PC-9 (cell line): Measurements from ENCODE around the gene VPS29. TPM values are rescaled to one million over a fixed set of nuclear protein-coding genes. Genes with fewer than 3 reads are reported as not detected.
"Not testable (repeated sequence)": the region's sequence is repeated elsewhere in the genome, so short reads cannot be mapped to it uniquely, and the experiment has no call there.

Experiments used
- BruUV-seq: library from RNA; stranded (reverse); fragments of 400-500 nt; replicated peaks from 2 replicates; lab custom pipeline; 2021; lab: Mats Ljungman, UMichigan
- CTCF ChIA-PET: fragments of 300-600 bp; sonication (Branson Sonifier 250); formaldehyde crosslinking; loops from one replicate; lab custom pipeline; 2022; ENCODE audit warnings: antibody characterized with exemption; lab: Charles Lee
- POLR2A ChIA-PET: fragments of 300-600 bp; sonication (Branson Sonifier 250); formaldehyde crosslinking; loops from one replicate; lab custom pipeline; 2022; ENCODE audit warnings: antibody characterized with exemption; ENCODE audit not compliant: unreplicated experiment; lab: Charles Lee
- DNase-seq, 2 experiments: peaks; one replicate each; pipeline versions ENCODE4 v3.0.0 to v3.0.0-alpha.2; 2015 to 2022; ENCODE audit warnings: mixed read lengths in 1 of 2
- H2AFZ ChIP-seq: fragments of 200-600 bp; sonication (generic); 2 replicates; pipeline ENCODE4 v1.8.1; 2017; ENCODE audit warnings: antibody characterized with exemption
- H3F3A ChIP-seq: fragments of 200-600 bp; sonication (generic); 2 replicates; pipeline ENCODE4 v1.8.1; 2017; ENCODE audit warnings: antibody characterized with exemption, mild to moderate bottlenecking, low read depth; ENCODE audit not compliant: insufficient read depth
- H3K27ac ChIP-seq: fragments of 200-600 bp; sonication (generic); 2 replicates; pipeline ENCODE4 v1.6.1; 2016; ENCODE audit warnings: mixed run types
- H3K27me3 ChIP-seq: fragments of 200-600 bp; sonication (generic); 2 replicates; pipeline ENCODE4 v1.6.1; 2016; ENCODE audit warnings: low read depth, mixed run types; ENCODE audit not compliant: insufficient read depth
- H3K36me3 ChIP-seq: fragments of 200-600 bp; sonication (generic); 2 replicates; pipeline ENCODE4 v1.6.1; 2016; ENCODE audit warnings: low read depth, mixed run types
- H3K4me1 ChIP-seq: fragments of 200-600 bp; sonication (generic); replicated peaks from 2 replicates; pipeline ENCODE4 v1.6.1; 2016; ENCODE audit warnings: mixed run types; ENCODE audit not compliant: insufficient read depth
- H3K4me2 ChIP-seq: fragments of 200-600 bp; sonication (generic); 2 replicates; pipeline ENCODE4 v1.6.1; 2017; ENCODE audit warnings: mixed run types
- H3K4me3 ChIP-seq: fragments of 200-600 bp; sonication (generic); 2 replicates; pipeline ENCODE4 v1.6.1; 2016; ENCODE audit warnings: mixed run types
- H3K79me2 ChIP-seq: fragments of 200-600 bp; sonication (generic); 2 replicates; pipeline ENCODE4 v1.6.1; 2017; ENCODE audit warnings: low read depth, mixed run types
- H3K9me2 ChIP-seq: fragments of 200-600 bp; sonication (generic); 2 replicates; pipeline ENCODE4 v1.8.1; 2017; ENCODE audit warnings: mild to moderate bottlenecking; ENCODE audit not compliant: insufficient read depth
- H3K9me3 ChIP-seq: fragments of 200-600 bp; sonication (generic); 2 replicates; pipeline ENCODE4 v1.8.1; 2016; ENCODE audit warnings: low read depth; ENCODE audit not compliant: insufficient read depth
- H4K20me1 ChIP-seq: fragments of 200-600 bp; sonication (generic); 2 replicates; pipeline ENCODE4 v1.8.1; 2017; ENCODE audit not compliant: insufficient read depth
- CTCF ChIP-seq: fragments of 200-600 bp; sonication (generic); conservative IDR thresholded peaks from 2 replicates; pipeline ENCODE4 v1.6.1; 2017; ENCODE audit warnings: mixed run types, antibody characterized with exemption, mild to moderate bottlenecking, moderate library complexity
- EZH2 ChIP-seq: fragments of 200-600 bp; sonication (generic); IDR thresholded peaks from 2 replicates; pipeline ENCODE4 v1.8.0; 2017; ENCODE audit warnings: antibody characterized with exemption, low read depth
- intact Hi-C: fragments of 100-400 bp; cut with micrococcal nuclease; formaldehyde crosslinking; loops from one replicate; pipeline ENCODE4 v1.10.0; 2022; ENCODE audit not compliant: unreplicated experiment
- total RNA-seq: library from RNA; stranded (reverse); gene quantifications from 2 replicates; pipeline ENCODE4 v1.2.3, GENCODE V29; 2021

The VPS29 gene
- total RNA-seq, 1 experiment from 2014 or later: 114 TPM

DNA sequence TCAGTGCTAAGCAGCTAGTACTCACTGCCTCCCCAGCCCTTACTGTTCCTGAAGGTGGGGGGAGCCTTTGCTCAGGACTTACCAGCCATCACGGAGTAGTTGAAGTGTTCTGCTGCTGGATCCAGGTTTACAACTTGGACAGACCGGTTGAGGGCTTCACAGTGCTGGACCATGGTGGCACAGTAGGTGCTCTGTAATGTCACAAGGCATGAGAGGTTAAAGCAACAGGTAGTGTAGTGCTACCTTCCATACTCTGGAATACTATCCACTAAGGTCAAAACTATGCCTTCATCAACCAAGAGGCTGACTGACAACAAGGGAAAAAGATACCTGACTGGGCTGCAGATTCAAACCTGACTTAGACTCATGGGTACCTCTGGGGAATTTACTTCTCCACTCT lies 36.9 kb downstream of the VPS29 start:
- H2AFZ ChIP-seq: no peak overlapping the region
- ChIA-PET POLR2A (no interaction called here), CTCF (interaction anchor here (0.7 kb wide), 1 partner anchor 832 kb away, joined by 4 read pairs; no protein-coding TSS in a partner anchor)
- no peaks in the 10 kb centered on the region for H3K27me3 ChIP-seq
- no peaks in the 10 kb centered on the region for H3K9me2 ChIP-seq
- H3K4me1 ChIP-seq: peaks cover 18% of the 10 kb centered on the region
- H3K27ac ChIP-seq: no peak overlapping the region
- DNase-seq: no peak
- intact Hi-C loops: no loop called here
- no peaks in the 10 kb centered on the region for H4K20me1 ChIP-seq
- H3F3A ChIP-seq: peaks cover 6% of the 10 kb centered on the region; the same call in 1 of the 2 replicates
- H3K9me3 ChIP-seq: no peaks in the 10 kb centered on the region
- H3K4me2 ChIP-seq: no peak overlapping the region
- H3K4me3 ChIP-seq: no peak overlapping the region
- TF ChIP-seq CTCF (no peak), EZH2 (no peak)
- H3K79me2 ChIP-seq: peaks cover 28% of the 10 kb centered on the region
- BruUV-seq: no TSS peak
- 0 out of 2 replicates have a peak, but pooled peaks cover 9% of the 10 kb centered on the region for H3K36me3 ChIP-seq

DNA sequence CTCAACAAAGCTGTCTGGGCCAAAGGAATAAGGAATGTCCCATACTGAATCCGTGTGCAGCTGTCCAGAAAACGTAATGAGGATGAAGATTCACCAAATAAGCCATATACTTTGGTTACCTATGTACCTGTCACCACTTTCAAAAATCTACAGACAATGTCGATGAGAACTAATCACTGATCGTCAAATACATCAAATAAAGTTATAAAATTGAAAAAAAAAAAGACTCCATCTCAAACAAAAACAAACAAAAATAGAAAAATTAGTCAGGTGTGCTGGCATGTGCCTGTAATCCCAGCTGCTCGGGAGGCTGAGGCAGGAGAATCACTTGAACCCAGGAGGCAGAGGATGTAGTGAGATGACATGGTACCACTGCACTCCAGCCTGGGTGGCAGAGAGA lies 40.7 kb downstream of the VPS29 start:
- POLR2A ChIA-PET, H2AFZ ChIP-seq, H3K4me1 ChIP-seq, H3K27me3 ChIP-seq, H3K36me3 ChIP-seq, BruUV-seq, H3K9me3 ChIP-seq, CTCF ChIA-PET, H3K79me2 ChIP-seq, H4K20me1 ChIP-seq, H3K9me2 ChIP-seq, H3K27ac ChIP-seq, H3F3A ChIP-seq, DNase-seq, H3K4me2 ChIP-seq, intact Hi-C loops, H3K4me3 ChIP-seq: not testable (repeated sequence)

DNA sequence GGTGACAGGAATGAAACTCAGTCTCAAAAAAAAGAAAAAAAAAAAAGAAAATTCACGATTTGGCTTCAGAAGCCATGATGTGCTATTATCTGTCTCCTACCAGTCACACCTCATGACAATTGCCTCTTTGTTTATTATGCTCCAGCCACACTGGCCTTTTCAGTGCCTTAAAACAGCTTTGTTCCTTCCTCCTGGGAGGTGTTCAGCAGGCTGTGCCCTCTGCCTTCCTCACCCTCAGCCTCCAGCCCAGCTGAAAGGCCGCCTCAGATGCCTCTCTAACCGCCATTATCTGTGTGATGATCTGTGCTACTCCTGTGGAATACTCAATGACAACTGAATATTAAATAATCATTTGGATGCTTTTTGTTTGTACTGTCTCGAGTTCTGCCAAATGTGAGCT lies 43.2 kb downstream of the VPS29 start:
- no peak overlapping the region for H3K27ac ChIP-seq
- ChIA-PET CTCF (no interaction called here), POLR2A (no interaction called here)
- no peak for DNase-seq
- no peaks in the 10 kb centered on the region; the same call in 1 of the 2 replicates for H3F3A ChIP-seq
- no peaks in the 10 kb centered on the region for H4K20me1 ChIP-seq
- BruUV-seq: no TSS peak
- H3K79me2 ChIP-seq: no peaks in the 10 kb centered on the region
- no peak for TF ChIP-seq EZH2
- no peak for TF ChIP-seq CTCF
- no peaks in the 10 kb centered on the region for H3K9me3 ChIP-seq
- 0 out of 2 replicates have a peak, but pooled peaks cover 10% of the 10 kb centered on the region for H3K36me3 ChIP-seq
- H3K4me1 ChIP-seq: no peaks in the 10 kb centered on the region
- H3K9me2 ChIP-seq: no peaks in the 10 kb centered on the region
- no peak overlapping the region for H3K4me3 ChIP-seq
- H3K4me2 ChIP-seq: no peak overlapping the region
- H2AFZ ChIP-seq: no peak overlapping the region
- intact Hi-C loops: no loop called here
- H3K27me3 ChIP-seq: no peaks in the 10 kb centered on the region
